Embryonic facial prominence (tissue), 1 donor: Measurements from ENCODE around the gene PPP3R2.
"Not testable (repeated sequence)": the region's sequence is repeated elsewhere in the genome, so short reads cannot be mapped to it uniquely, and the experiment has no call there.

ENCODE experiments used
- DNase-seq: peaks from one replicate; pipeline ENCODE4 v3.0.0-alpha.2; 2016; ENCODE audit errors: extremely low spot score

The PPP3R2 gene

DNA sequence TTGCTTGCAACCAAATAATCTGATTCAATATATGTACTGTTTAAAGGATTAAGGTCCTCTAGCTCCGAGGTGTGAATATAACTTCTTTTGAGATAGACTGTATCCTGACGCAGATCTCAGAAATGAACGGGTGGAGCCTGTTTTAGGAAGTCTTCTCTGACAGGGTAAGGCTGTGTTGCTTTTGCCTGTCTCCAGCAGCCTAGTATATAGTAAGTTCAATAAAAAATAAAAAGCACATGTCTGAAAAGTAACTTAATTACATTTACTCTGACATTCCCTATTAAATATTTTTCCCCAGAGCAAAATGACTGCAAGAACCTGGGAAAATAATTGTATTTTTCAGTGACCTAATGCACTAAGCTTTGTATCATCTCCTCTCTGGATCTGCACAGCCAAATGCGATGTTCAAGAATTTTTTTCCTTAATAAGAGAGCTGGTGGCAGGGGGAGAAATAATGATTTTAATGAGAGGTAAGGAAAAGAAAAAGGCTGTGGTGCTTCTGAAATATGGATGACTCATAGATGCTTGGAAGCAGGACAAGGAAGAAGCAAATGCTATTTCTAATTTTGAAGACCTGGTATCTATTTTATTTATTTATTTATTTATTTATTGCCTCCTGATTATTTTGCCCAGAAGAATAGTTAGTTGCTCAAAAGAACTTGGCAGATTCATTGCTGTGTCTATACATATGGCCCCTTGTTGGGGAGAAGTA is 7.3 kb downstream of the PPP3R2 start:
- no peak for DNase-seq

DNA sequence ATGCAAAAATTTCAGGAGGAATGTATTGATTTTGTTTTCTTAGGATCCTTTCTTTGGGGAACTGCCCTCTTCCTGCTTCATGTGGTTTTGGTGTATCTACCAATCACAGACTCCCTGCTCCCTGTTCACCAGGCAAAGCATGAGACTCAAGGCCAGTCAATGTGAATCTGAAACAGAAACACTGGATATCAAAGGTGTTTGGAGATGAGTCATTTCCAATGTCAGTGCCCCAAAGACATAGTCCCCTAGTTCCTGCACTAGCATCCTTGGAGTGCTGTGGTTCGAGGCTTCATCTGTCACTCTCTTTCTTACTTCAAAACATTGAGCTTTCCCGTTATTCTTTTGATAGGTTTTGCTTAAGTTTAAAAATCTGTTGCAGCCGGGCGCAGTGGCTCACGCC is 8.1 kb downstream of the PPP3R2 start:
- no peak for DNase-seq

DNA sequence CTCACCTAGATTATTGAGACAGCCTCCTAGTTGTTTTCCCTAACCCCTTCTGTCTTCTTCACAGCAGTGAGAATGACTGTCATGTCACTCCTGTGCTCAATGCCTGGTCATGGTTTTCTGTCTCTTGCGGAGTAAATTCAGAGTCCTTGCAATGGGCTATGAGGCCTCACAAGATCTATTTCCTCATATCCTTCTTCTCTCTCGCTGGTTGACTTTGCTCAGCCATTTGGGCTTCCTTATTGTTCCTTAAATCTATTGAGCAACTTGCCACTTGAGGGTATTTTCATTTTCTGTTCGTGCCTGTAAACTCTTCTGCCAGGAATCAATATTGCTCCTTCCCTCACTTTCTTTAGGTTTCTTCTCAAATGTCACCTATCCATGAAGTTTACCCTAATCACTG is 9.0 kb downstream of the PPP3R2 start:
- no peak for DNase-seq

DNA sequence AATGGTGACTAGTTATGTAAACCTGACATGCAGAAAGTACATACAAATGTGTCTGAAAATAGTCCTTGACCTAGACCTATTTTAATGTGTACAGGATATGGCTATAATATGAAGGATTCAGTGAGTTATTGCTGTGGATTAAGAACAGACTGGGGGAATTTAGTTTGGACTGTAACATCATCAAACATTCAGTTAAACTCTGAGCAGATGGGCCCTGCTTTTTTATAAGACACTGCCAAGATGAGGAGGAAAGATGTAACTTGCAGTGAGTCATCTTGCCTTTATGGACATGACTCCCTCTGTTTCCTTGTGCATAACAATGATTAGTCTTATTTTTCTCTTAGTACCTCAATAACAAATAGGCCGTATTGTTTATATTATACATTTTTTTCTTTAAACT is 12.2 kb downstream of the PPP3R2 start:
- DNase-seq, result no peak

DNA sequence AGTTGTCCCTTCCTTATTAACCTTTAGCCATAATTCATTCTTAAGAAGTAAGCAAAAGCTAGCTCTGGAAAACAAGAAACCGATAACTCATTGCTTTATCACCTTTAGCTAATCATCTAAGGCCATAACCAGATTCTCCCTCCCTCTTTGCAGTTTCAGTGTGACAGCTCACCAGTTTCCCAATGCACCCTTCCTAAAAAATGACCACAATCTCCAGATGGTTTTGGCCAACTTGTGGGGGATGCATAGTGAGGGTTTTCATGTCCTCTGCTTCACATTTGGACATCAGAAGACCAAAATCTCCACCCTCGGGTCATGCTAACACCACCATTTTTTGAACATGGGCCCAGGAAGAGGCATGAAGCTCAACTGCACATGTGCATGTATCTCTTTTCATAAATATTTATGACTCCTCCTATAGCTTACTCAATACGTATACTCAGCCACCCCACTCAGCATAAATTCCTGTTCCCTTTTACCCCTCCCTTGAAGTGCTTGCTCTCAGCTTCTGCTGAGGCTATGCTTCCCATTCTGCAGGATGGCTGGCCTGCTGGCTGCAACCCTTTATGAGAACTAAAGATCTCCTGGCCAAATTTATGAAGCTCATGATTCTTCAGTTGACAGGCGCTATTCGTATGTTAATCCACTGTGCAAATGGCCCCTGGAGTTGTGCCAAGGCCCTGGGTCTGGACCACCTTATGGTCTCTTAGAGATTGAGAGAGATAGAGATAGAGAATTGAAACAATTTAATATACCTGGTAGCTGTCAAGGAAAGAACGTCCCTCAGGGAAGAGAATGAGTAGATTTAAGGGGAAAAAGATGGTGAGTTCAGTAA is 14.8 kb downstream of the PPP3R2 start:
- no peak for DNase-seq

DNA sequence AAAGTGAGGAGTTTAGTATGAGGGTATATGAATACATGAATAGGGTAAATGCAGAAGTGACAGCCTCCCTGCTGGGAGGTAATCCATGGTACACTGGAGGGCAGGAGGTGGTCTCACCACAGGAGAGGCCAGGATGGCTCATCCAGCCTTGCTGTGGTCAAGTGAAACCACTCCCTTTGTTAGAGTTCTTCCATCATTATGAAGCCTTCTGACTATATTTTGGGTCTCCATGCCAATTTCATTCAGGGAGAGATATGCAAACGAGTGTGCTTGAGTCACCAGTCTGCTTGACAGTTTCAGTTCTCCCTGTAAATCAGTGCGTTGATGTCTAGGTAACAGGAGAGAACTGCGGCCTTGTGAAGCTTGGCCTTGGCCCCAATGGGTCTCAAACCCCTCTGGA is 16.4 kb downstream of the PPP3R2 start:
- no peak for DNase-seq

DNA sequence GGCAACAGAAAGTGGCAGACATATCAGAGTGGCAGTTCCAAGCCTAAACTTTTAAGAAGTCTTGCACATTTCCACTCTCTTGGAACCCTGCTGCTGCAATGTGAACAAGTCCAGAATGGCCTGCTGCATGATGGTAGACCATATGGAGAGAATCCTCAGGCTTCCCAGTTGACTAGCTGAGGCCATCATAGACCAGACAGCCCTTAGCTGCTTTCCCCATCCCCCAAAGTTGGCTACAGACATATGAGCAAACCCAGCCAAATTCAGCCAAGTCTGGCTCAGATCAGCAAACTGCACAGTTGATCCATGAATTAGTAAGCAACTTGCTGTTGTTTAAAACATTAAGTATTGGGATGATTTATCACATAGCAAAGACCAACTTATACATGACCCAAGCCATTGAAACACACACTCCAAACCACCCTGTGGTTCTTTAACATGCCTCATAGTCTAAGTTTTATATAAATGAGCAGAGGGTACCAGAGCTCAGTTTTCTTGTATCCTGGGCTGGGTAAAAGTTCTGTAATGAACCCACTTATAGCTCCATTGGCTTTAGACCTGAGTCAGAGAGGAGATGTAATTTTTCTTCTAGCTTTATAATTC is 19.9 kb downstream of the PPP3R2 start:
- DNase-seq, result no peak

DNA sequence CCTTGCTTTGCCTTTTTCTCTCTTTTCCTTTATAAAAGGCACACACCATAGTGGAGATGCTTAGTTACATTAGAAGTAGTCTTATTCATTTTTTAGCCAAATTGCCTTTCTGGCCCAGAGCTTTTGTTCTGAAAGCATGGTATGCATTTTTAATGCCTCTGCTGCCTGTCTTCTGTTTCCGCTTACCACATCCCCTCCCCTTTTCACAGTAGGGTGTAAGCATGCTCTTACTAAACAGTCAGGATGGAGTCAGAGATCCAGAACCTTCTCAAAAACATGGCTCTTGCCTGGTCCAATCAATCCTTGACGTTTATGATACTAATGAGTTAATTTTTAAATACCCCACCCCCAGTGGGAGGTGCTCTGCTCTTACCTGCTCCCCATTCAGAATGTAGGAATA is 22.5 kb downstream of the PPP3R2 start:
- no peak for DNase-seq

DNA sequence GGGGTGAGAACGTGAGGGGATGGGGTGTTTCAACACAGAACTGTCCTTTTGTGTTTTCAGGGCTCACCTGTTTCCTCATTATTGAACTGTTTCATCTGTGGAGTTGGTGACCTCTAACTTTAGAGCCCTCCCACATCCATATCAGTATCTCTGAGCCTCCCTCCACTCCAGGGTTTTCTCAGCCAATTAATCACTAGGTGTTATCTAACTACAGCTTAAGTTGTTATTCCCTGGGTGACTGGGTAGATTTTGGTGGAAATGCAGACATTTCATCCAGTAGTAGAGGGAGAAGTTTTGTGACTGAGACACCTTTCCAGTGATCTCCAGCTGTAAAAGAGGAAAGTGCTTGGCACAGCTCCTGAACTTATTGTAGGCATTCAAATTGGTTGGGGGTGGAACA is 23.7 kb downstream of the PPP3R2 start:
- DNase-seq, result no peak

DNA sequence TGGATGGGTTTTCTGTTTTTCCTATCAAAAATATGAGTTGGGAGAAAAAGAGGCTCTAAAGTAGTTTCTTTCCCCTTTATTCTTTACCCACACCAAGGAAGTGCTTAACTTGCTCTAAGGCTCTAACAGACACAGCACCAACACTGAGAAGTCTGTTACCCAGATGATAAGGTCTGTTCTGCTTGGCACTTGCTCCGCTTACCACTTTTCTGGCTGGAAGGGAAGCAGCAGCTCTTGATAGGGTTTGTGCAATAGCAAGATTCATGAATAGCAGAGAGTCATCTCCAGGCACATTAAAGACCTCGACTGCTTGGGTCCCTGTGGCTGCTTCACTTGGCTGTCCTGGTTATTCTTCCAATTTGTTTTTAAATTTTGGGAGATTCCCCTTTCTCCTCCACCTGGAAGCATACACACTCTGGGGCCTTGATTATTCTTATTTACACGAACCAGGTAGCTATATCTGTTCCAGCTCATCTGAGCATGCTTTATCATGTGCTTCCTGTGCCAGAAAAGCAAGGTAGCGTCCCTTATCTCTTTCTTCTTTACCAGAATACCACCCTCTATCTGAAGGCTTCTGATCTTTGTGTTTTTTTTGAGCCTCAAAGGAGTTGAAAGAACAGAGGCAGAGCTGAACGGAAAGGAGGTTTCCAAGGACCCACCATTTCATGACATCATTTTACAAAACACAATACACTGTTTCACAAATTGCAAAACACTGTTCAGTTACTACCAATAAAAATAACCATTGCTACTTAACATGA is 24.8 kb downstream of the PPP3R2 start:
- no peak for DNase-seq

DNA sequence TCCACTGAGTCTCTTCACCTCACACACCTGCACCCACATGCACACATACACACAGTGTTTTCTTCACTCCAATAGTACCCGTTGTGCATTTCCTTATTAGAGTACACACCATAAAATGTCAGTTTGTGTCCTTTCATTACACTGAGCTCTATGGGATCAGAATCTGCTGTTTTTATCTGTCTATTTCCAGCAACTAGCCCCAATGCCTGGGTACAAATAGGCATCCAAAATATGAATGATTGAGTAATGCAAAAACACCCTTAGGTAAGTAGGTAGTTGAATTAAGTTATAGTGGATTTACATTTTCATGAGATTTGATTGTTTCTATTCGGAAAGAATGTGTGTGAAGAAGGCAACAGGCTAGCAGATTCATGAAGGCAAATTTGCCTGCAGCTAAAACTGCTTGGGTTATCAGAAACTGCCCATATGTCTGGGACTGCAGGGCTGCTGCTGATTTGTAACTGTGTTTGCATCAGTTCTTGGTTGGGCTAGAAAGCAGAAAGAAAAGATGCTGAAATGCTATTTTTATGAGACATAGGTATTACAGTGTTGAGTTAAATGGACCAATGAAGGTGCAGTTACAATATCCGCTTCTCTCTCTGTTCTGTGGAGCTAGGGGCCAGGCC is 26.9 kb downstream of the PPP3R2 start:
- no peak for DNase-seq

DNA sequence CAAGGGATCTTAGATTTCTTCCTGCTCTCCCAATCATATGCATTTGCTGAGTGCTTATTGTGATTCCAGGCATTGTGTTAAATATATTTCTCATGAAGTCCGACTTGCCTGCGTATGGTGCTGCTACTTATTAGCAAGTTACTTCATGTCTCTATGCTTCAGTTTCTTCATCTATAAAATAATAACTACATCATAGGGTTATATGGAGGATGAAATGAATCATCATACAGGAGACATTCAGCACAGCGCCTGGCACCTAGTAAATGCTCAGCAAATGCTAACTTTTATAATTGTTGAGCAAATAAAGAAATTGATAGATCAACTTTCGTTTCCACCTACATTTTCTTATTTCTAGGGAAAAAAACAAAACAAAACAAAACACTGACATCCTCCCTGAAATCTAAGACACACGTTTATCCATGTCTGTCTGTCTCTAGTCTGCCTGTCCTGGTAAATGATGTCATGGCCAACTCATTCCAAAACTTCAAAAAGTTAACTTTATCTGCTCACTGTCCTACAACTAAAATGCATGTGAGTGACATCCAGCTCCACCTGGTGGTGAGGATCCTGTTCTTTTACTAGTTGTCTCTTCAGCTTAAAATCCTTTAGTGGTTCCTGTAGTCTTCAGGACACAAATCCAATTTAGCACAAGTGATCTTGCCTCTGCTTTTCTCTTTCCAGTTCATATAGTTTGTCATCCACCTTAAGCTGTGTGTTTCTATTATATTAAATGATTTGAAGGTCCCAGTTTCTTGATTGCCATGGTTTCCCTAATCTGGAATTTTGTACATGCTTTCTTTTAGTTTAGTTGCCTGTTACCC is 27.7 kb downstream of the PPP3R2 start:
- no peak for DNase-seq

DNA sequence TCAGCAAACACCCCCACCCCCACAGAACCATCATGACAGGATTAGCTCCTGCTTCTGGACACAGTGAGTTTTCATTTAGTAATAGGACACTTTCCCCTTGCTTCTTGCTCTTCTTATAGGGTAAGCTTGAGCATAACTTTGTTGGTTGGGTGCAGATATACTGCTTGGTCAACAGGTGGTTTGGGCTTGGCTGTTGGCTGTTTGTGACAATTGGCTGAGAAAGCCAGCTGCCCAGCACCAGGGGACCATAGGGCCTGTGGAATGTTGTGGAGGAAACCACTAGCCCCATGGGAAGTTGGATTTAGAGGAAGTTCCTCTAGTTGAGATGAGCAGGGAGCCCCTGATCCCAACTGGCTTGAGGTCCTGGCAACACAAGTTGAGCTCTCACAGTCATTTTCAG is 30.5 kb downstream of the PPP3R2 start:
- DNase-seq, result no peak

DNA sequence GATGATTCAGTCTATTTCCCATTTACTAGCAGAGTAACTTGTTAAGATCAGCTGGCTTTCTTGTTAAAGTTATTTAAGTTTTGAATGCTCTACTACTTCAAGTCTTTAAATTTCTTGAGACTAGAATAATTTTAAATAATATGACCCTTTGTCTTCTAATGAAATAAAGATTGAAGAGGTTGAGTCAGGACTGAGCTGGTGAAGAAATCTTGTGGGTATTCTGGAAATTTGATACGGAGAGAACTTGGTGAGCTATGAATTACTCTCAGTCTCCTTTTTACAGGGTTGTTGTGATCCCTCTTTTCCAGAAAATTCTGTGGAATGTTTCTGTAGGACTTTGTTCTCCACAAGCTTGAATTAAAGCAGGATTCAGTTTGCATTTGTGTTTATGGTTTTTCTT is 31.8 kb downstream of the PPP3R2 start:
- DNase-seq, result no peak

DNA sequence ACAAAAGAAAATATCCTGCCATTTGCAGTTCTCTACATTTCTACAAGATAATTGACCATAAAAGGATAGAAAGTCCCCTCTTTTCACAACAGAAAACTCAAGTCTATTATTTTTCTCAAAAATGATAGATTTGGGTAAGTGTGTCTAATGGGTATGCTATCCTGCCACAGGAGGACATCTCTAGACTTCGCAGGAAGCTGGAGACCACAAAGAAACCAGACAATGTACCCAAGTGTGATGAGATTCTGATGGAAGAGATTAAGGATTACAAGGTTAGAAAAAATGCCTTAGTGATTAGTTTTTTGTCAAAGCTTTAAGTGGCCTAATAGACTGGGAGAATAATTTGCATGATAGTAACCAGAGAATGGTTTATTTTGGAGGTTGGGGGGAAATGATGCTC is 33.0 kb downstream of the PPP3R2 start:
- no peak for DNase-seq

DNA sequence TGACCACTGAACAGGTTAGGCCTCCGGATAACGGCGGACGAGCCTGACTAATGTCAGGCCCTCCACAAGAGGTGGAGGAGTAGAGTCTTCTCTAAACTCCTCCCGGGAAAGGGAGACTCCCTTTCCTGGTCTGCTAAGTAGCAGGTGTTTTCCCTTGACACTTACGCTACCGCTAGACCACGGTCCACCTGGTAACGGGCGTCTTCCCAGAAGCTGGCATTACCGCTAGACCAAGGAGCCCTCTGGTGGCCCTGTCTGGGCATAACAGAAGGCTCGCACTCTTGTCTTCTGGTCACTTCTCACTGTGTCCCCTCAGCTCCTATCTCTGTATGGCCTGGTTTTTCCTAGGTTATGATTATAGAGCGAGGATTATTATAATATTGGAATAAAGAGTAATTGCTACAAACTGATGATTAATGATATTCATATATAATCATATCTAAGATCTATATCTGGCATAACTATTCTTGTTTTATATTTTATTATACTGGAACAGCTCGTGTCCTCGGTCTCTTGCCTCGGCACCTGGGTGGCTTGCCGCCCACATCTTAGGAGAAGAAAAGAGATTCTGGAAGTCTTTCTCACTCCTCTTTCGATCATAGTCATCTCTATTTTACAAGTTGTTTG is 45.2 kb downstream of the PPP3R2 start:
- DNase-seq, result not testable (repeated sequence)

DNA sequence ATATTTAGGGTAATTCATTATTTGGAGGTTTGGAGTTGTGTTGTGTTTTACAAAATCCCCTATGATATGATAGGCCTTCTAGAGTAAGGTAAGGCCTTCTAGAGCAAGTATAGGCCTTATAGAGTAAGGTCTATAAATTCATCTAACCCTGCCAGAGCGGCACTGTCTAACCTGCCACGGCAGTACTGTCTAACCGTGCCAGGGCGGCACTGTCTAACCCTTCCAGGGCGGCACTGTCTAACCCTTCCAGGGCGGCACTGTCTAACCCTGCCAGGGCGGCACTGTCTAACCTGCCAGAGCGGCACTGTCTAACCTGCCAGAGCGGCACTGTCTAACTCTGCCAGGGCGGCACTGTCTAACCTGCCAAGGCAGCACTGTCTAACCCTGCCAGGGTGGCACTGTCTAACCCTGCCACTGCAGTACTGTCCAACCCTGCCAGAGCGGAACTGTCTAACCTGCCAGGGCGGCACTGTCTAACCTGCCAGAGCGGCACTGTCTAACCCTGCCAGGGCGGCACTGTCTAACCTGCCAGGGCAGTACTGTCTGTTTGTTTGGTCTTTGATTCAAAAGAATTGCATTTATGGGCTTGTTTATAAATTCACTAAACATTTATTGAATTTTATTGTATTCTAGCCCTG is 51.6 kb downstream of the PPP3R2 start:
- DNase-seq, result no peak
